GF-D8 (cell line): ENCODE measurements around the gene GSTO2.
A peak's percentile ranks its signal among the peaks of the same experiment; 100 is the strongest.

Experiments used
- DNase-seq: peaks from one replicate; lab custom pipeline; 2025; lab: John Stamatoyannopoulos, UW

Gene GSTO2

DNA sequence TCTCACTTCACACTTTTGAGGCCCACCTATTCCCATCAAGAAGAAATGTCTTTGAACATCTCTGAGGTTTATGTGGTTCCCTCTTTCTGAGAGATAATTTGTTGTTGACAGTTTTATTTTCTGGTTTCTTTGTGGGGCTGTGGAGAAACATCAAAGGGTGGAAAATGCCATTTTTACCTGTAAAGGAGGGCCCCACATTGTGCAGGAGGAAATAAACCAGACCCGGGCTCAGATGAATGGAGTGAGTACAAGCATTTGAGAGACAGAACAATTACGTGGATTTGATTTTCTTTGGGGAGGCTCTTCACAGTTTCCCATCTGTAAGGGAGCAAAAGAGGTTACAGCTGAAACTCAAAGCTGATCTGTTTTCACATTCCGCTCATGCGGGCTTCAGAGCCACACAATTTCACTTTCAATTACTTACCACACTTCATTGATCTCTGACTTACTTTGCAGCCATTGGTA lies 39.5 kb downstream of the GSTO2 start:
- no peak for DNase-seq

DNA sequence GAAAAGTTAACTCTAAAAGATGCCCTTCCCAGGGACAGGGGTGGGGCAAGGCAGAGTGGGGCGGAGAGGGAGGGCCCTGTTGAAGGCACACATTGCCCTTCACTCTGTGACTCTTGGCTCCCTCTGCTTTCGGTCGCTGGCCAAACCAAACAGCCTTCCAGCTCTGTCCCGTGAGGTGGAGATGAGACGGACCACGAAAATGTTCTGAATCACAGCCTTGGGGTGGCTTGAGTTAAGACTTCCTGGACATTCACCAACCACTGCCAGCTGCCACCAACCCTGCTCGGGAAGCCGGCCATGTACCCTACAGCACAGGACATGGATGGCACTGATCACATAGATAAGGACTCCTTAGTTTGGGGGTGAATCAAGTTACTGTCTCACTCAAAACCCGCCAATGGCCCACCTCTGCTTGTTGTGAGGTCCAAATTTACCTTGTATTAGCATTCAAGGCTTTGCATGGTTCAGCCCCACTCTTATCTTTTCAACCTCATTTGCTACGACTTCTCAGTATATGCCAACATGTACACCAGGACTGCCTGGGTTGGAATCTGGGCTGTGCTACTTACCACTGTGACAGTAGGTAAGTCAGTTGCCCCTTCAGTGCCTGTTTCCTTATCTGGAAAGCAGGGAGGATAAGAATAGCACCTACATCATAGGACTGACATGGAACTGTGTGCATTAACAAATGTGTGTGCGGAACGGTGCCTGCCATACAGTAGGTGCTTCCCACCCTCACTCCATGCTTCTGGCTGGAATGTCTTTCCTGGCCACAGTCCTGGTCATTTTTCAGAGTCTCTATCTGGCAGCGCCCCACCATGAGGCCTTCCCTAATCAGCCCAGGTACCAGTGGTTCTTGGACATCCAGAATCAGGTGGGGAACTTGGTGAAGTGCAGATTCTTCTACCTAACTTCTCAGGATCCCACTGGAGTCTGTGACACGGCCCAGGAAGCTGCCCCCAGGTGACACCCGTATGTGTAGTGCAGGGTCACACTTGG lies 41.3 kb downstream of the GSTO2 start:
- no peak for DNase-seq

DNA sequence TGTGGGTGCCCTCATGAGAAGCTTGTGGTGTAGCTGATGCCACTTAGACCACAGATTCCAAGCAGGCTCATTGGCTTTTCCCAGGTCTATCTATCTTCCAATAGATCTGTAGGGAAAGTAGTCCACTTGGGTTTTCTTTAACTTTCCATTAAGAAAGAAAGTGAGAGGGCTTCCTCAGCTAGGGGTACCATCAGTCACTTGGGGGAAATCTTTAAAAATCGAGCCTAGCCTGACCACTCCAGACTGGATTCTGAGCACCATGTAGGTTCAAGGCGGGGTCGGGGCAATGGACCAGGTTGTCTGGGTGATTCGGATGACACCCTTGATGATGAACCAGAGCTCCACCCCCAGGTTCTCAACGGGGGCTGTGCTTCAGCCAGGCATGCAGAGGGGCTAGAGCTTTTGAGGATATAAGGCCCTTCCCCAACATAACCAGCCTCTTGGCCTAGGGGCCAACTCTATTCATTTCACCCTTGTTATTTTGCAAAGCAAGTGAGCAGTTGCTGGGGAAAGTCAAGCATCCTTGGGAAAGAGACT lies 42.3 kb downstream of the GSTO2 start:
- DNase-seq, result no peak

DNA sequence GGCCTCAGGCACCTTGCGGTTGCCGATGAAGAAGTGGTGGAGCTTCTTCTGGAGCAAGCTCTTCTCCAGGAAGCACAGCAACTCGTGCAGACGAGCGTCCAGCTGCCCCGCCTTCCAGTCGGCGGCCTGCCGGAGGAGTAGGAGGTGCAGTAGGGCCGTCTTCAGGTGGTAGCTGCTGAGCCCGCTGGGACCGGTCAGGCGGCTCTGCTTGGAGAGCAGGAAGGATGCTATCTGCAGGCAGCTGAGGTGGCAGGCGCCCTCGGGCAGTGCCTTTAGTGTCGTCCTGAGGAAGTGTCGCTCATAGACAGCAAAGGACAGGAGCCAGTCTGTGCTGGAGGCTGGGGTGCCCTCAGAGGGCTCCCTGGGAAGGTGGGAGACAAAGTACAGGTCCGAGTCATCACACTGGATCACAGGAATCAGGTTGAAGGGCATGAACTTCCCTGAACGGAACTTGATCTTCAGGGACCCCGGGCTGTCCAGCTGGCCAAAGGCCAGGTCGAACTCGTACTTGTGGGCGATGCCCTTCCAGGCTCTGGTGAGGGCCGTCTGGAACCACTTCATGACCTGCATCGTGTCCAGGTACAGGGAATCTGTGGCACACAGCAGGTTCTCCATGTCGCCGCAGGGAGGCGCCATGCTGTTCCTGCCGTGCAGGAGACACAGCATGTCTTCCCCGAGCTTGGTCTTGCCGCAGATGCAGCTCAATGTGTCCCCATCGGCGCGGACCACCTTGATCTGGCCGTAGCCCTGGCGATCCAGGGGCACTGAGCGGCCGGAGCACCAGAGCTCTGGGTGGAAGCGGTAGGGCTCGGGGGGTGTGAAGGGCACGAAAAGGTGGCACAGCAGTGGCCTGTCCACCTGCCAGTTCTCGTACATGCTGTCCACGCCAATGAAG lies 45.9 kb downstream of the GSTO2 start:
- DNase-seq, result no peak

DNA sequence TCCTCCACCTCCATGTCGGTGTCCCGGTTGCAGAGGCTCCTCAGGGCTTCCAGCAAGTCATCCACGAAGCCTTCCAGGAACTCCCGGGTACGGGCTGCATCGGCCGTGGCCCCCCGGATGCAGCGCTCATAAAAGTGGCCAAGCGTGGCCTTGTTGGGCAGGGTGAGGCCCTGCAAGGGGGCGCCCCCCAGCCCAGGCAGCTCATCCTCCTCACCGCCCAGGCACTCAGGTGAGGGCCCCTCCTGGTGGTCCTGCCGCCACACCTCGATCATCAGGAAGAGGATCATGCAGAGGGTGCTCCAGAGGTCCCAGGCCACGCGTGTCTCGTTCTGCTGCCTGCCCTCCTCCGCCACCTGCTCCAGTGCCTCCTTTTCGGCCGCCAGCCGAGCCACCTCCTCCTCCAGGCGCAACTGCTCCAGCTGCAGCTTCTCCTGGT lies 46.5 kb downstream of the GSTO2 start:
- DNase-seq, result no peak

DNA sequence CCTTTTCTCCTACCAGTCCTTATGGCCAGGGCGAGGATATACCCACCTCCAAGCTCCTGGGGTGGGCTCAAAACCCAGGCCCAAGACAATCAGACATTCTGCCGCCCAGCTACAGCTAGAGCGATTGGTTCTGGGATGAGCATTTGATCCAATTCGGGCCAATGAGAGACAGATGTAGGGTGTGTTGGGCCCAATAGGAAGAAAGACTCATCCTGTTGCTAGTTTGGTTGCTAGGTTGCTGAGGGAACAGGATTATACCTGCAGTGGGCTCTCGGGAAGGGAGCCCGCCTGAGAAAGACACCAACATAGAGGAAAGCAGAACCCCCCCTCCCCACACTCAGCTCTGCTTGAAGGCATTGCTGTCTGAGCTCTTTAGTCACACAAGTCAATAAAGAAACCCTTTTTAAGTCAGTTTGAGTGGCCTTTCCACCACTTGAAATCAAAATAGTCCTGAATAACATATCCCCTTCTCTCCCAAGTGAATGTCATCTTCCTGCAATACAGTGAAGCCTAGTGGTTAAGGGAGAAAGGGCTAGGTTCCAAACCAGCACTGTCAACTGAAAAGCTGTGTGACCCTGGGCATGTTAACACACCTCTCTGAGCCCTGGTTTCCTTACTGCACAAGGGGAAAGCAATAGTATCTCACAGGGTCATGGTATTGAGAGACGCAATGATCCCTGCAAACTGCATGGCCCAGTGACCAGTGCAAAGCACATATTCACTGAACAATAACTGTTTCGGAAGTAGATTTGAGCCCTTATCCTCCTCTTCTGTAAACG lies 47.5 kb downstream of the GSTO2 start:
- no peak for DNase-seq

DNA sequence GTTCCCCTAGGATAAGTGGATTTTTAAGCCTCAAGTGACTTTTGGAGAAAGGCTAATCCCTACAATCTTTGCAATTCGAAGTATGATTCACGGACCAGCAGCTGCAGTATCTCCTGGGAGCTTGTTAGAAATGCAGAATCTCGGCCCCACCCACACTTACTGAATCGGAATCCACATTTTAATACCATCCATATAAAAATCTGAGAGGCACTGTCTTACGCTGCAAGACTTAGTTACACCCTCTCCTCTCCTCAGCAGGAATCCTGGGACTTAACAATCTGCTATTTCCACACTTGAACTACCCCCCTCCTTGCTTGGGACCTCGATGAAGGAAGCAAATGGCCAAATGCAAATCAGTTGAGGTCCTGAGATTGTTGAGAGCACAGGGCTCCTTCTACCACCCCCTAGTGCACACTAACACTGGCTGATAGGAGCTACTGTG lies 48.3 kb downstream of the GSTO2 start:
- no peak for DNase-seq

DNA sequence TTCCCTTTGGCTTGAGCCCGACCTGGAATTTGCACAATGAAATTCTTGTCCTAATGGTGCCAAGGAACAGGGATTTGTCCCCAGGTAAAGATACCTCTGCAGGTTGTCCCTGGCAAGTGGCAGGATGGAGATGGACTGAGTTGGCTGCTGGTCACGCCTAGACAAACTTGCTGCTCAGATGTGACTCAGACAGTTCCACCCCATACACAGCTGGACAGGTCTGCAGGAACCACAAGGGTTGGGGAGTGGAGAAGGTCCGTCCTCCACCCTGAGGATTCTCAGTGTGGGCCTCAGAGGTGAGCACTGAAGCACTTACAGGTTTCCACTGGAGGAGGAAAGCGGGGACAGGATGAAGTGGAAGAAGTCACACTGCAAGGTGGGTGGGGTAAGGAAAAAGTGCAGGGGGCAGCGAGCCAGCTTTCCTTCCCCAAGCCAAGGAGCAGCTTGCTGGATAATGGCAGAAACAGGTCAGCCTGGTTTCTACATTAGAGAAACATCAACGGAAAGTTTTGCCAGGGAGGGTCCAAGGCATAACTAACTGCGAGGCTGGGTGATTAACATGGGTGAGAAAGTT lies 48.8 kb downstream of the GSTO2 start:
- DNase-seq, result no peak

DNA sequence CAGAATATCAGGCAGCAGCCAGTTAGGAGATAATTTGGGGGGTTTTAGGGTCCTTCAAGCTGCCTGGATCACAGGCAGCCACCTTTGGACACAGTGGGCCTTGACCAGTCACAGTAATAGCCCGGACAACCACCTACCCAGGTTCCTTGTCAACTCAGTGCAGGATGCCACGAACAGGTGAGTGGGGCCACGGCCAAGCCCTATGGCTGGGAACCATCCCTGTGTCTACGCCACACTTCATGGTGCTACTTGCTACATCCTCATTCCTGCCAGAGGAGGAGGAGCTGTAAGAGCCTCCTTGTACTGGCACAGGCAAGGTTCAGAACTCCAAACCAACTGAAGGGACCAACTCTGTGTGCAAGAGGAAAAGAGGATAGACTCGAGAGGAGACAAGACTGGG lies 49.3 kb downstream of the GSTO2 start:
- no peak for DNase-seq

DNA sequence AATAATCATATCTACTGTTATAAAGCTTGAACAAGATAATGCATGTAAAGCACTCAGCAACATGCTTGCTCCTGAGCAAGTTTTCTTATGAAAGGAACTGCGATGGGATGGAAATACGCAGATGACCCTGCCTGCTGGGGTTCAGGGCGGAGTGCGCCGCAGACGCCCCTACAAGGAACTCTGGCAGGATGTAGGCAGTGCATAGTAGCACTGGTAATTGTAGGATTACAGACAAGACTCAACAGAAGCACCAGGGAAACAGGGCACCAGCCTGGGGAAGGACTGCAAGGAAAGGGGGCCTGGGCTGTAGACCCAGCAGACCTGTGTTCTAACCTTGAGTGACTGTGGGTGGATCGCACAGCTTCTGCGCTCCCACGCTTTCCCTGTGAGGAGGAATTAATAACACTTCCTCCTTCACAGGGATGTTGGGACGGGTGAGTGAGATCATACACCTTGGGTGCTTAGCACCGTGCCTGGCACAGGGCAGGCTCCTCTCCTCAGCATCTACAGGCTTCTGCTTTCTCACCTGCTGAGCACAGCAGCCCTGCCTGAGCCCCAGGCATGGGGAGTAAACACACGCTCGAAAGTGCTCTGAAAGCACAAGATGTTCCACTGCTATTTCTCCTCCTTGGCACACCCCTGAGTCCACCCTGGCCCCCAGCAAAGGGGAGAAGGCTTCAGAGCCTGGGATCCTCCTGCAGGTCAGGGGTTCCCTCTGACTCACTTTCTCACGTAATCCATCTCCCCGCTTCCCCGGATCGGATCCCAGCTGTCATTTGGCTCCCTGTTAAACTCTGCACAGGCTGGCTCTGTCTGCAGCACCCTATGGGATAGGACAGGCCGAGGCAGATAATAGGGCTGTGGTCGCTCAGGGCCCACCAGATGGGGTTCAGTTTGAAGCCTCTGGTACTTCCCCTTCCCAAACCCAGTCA lies 50.1 kb downstream of the GSTO2 start:
- DNase-seq, result no peak

DNA sequence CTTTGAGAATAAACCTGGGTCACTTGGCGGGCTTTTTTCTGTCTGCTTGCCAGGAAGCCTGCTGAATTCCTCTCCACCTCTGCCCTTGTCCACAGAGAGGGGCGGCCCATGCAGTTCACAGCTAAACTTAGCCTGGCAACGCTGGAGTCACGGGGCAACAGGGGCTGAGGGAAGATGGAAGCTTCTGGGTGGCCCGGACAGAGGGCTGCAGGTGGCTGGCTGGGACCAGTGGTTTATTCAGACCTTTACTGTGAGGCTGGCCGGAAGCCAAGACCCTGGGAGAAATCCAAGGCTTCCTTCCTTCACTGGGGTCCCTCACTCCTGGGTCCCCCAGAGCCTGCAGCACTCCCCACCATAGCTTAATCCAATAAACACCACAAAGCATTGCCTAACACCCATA lies 52.2 kb downstream of the GSTO2 start:
- DNase-seq, result no peak

DNA sequence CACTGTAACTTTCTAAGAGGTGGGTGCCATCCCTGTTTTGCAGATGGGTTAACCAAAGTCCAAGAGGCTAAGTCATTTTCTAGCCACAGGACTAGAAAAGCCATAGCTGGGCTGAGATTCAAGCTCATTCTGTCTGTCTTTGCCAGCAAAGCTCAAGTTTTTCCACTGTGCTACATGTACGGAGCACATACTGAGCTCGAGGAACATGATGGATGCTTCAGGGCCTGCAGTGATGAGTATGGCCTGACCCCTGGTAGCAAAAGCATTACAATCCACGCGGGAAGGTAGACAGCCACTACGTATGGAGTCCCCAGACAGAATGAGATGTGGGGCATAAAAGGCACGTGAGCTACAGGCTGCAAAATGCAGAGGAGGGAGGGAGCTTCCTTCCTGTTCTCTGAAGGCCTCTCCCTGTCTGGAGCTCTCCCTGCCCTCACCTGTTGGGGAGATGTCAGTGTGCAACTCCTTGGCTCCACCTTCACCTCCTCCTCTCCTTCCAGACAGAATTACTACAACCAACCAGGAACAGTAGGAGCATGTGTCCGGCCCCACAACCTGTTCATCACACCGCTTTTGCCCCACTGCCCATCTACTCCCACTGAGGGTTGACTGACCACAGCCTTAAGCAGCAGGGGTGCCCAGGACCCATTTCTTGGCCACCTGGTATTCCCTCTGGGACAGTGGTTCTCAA lies 52.9 kb downstream of the GSTO2 start:
- DNase-seq, result no peak

DNA sequence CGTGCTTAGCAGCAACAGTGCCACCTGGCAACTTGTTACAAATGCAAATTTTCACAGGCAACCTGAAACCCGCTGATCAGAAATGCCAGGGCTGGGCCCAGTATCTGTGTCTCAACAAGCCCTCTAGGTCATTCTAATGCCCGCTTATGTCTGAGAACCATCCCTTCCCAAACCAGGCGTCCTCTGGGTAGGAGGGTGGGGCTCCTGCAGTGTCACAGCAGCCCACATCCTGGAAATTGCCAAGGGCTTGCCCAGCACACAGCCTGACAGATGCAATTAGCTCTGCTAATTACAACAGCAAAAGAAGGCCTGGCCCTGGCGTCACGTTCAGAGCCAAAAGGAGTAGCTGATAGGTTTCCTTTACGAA lies 53.4 kb downstream of the GSTO2 start:
- DNase-seq, result peak; percentile 81

DNA sequence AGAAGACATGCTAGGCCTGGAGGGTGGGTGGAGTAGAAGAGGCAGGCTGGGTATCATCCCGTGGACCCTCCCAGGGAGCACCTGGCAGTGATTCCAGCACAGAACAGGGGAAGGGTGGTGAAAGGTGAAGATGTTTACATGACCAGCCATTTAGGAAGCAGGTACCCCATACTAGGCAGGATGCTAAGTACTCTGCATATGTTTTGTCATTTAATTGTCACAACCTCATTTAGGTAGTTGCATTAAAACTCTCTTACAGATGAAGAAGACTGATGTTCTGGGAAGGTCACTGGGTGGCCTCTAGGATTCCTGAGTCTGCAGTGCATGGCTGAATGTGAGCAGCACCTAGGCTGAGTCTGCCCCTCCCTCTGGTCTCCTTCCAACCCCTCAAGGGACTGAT lies 54.1 kb downstream of the GSTO2 start:
- DNase-seq, result no peak

DNA sequence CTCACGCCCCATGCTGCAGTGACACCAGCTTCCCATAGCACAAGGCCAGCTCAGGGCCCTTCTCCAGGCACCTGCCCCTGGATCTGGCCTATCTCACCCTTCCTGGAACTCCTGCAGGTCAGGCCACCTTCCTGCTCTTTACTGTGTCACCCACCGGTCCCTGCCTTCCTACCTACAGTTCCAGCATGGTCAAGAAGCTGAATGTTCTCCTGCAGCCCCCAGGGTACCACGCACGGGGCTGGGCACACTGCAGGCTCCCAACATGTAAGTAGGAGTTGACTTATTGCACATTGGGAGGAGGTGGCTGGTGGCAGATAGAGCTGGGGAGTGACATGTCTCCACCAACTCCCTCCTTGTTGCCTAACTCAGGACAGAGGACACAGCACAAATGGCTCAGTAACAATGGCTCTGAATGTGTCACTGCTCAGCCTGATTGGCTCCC lies 54.8 kb downstream of the GSTO2 start:
- DNase-seq, result peak; percentile 82

DNA sequence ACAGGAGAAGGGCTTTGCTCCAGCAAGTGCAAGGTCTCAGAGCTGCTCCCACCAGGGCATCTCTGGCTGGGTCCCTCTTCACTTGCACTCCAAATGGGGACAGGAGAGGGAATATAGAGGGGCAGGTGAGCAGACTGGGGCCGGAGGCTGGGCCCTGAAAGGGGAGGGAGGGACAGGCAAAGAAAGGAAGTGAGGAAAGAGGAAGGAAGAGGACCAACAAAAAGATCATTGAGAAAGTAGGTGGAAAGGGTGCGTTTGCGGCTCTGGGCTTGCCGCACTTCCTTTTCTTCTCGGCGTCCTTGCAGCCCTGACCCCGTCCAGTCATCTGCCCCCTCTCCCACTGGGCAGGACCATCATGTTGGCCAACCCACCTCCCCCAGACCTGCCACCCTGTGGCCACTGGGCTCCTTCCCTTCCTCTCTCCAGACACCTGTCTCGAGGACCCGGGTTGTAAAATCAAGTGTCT lies 55.3 kb downstream of the GSTO2 start:
- peak; percentile 94 for DNase-seq

DNA sequence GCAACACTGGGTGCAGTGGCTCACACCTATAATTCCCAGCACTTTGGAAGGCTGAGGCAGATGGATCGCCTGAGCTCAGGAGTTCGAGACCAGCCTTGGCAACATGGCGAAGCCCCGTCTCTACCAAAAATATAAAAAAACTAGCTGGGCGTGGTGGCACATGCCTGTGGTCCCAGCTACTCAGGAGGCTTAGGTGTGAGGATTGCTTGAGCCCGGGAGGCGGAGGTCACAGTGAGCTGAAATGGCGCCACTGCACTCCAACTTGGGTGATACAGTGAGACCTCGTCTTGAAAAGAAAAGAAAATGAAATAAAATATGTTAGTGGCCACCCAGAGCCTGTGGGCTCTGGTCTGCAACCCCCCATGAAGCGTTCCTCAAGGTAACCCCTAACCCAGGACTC lies 55.9 kb downstream of the GSTO2 start:
- DNase-seq, result no peak

DNA sequence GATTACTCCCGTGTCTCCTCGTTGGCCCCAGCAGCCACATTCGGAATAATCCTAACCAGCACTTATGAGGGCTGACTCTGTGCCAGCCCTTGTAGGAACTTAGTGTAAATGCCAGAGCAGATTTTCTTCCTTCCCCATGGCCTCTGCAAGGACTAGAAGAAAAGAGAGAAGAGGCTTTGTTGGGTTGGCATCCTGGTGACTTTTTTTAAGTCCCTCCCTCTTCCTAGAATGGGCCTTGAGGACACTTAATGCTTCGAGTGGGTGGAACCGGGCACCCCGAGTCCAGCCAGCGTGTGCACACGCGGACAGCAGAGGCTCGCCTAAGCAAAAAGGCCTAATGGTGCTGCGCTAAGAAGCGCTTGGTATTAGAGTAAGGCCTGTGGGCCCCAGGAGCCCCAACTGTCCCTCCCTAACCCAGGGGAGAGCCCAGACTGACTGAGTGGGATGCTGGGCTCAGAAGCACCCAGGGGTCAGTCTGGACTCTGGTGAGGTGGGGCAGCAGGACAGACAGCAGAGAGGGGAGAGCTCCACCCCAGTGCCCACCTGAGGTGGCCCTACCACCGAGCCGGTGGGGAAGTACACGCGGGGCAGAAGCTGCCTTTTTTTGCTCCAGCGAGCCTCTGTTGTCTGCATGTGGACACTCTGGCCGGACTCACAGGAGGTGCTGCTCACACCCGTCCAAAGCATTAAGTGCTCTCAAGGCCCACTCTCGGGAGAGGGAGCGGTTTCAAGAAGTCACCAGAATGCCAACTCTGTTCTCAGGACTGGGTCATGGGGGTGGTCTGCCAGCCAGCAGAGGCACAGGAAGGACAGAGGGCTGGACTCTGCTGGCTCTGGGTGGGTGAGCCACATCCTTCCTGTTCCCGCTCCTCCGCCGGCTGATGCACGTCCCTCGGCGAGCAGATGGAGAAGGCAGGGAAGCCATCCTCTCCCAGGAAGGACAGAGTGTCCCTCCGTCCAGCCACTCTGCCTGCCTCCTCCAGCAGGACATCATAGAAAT lies 56.8 kb downstream of the GSTO2 start:
- peak; percentile 38 for DNase-seq
